WI38 (cell line): ENCODE data around the gene RPS3.

Experiments
- H3K4me3 ChIP-seq: 2 replicates; pipeline ENCODE4 v1.5.1; 2011; ENCODE audit warnings: low read depth, mild to moderate bottlenecking, control low read depth, low read length
- CTCF ChIP-seq: IDR thresholded peaks from 2 replicates; pipeline ENCODE4 v1.5.1; 2012; ENCODE audit warnings: low read depth, mild to moderate bottlenecking, control low read depth, low read length

The RPS3 gene

DNA sequence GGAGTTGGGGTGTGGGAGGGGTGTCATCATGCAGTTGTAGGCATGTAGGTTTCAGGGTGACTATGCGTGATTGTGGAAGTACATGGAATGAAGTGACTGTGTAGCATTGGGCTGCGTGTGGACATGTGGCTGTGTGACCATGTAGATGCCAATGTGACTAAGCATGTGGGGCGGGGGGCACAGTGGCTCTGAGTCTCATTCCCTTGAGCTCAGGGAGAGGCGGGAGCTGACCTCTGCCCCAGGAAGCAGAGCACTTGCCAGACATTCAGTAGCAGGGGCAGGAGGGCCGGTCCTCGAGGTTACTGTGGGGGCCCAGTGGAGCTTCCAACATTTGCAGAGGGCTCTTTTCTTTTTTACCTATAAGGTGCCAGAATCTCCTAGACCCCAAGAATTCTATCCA, 34.1 kb downstream of the RPS3 start:
- H3K4me3 ChIP-seq, result no peak overlapping the region
- no peak for TF ChIP-seq CTCF

GRCh38 chr11:75434051-75434450, 34.7 kb downstream of the RPS3 start:
- no peak overlapping the region for H3K4me3 ChIP-seq
- no peak for TF ChIP-seq CTCF

- H3K4me3 ChIP-seq, result no peak overlapping the region
- no peak for TF ChIP-seq CTCF
Measured at GRCh38 chr11:75434886-75435570, 35.7 kb downstream of the RPS3 start.

DNA sequence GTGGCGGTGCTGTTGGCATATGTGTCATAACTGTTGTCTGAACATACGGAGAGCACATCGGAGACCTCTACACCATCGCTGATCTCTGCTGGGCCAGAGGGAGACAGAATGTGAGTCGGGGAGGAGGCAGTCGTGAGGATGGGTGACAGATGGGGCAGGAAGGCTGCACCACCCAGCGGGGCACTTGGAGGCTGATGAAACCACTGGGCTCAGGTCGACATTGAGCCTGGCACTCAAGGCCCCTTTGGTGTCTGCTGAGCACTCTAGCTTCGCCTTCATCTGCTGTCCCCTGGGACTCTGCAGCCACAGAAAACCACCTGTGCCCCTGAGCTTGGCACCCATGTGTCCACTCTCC, 36.2 kb downstream of the RPS3 start:
- H3K4me3 ChIP-seq, result no peak overlapping the region
- no peak for TF ChIP-seq CTCF

DNA sequence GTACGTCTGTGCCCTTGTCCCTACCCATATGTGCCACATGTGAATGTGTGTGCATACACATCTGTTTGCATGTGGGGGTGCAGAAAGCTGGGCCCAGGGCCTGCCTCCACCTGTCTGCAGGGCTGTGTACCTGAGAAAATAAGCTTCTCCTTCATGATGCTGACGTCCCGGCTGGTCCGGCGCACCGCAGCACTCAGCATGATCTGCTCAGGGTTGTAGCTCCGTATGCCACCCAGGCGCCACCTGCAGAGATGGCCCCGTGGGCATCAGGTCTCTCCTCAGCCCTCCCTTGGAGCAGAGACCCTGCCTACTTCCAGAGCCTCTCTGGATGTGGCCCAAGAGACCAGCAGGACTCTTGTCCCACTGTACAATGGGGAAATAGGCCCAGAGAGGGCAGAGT, 37.5 kb downstream of the RPS3 start:
- no peak for TF ChIP-seq CTCF
- H3K4me3 ChIP-seq, result no peak overlapping the region

GRCh38 chr11:75437966-75438659, 38.8 kb downstream of the RPS3 start:
- H3K4me3 ChIP-seq, result no peak overlapping the region
- TF ChIP-seq CTCF, result no peak

DNA sequence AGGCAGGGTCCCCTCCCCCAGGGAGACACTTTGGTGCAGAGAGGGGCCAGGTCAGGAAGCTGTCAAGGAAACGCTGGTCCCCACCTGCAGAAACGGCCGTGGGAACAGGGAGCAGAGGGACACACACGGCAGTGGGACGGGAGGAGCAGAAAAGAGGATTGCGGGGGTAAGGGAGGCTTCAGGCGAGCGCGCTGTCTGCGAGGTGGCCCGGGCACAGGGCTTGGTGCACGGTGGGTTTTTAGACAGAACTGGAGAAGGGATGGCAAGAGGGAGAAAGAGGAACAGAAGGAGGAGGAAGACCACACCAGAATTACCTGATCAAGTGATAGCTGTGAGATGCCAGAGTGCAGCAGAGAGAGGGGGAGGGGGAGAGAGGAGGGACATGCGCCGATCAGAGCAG, 39.7 kb downstream of the RPS3 start:
- TF ChIP-seq CTCF, result no peak
- H3K4me3 ChIP-seq, result no peak overlapping the region
